HepG2 (cell line): ENCODE measurements around the gene ADCYAP1R1. TPM values are rescaled to one million over a fixed set of nuclear protein-coding genes. Genes with fewer than 3 reads are reported as not detected.

Source experiments
- HMG20A ChIP-seq: IDR thresholded peaks from 2 replicates; pipeline ENCODE4 v1.6.1; 2016; ENCODE audit warnings: borderline replicate concordance
- HMGXB4 ChIP-seq, 2 experiments: sonication (generic) in 1 of 2; formaldehyde crosslinking in 1 of 2; IDR thresholded peaks; 2 replicates each; pipeline versions ENCODE4 v1.4.0 to v1.6.1; 2018 to 2020; ENCODE audit warnings: missing genetic modification reagents in 2 of 2, borderline replicate concordance in 1 of 2, low read depth in 1 of 2, mild to moderate bottlenecking in 1 of 2, missing biosample characterization in 1 of 2
- HOMEZ ChIP-seq: IDR thresholded peaks from 2 replicates; pipeline ENCODE4 v1.6.1; 2016; ENCODE audit warnings: low read depth
- KAT8 ChIP-seq: IDR thresholded peaks from 2 replicates; pipeline ENCODE4 v1.6.1; 2016; ENCODE audit warnings: missing genetic modification reagents, missing compliant biosample characterization
- KDM5A ChIP-seq: fragments of 200-600 bp; sonication (generic); IDR thresholded peaks from 2 replicates; pipeline ENCODE4 v1.7.0; 2018; ENCODE audit warnings: antibody characterized with exemption, mild to moderate bottlenecking, low read length, borderline replicate concordance
- NFAT5 ChIP-seq: sonication (generic); formaldehyde crosslinking; IDR thresholded peaks from 2 replicates; pipeline ENCODE4 v1.4.0; 2020; ENCODE audit warnings: missing genetic modification reagents
- PCBP1 ChIP-seq: fragments of 200-400 bp; formaldehyde crosslinking; IDR thresholded peaks from 2 replicates; pipeline ENCODE4 v1.6.1; 2017; ENCODE audit warnings: mild to moderate bottlenecking, low read depth, low read length, borderline replicate concordance
- TERF1 ChIP-seq: sonication (generic); formaldehyde crosslinking; IDR thresholded peaks from 2 replicates; pipeline ENCODE4 v1.8.0; 2022; ENCODE audit warnings: mild to moderate bottlenecking, missing genetic modification reagents, moderate library complexity
- ZFP91 ChIP-seq: sonication (generic); formaldehyde crosslinking; IDR thresholded peaks from 2 replicates; pipeline ENCODE4 v1.9.0; 2022; ENCODE audit warnings: missing genetic modification reagents, mild to moderate bottlenecking, borderline replicate concordance
- ZNF614 ChIP-seq: IDR thresholded peaks from 2 replicates; pipeline ENCODE4 v1.6.1; 2018; ENCODE audit warnings: missing biosample characterization, missing genetic modification reagents, inconsistent platforms, borderline replicate concordance
- ZNF749 ChIP-seq: sonication (generic); formaldehyde crosslinking; IDR thresholded peaks from 2 replicates; pipeline ENCODE4 v1.8.0; 2022; ENCODE audit warnings: mild to moderate bottlenecking, missing genetic modification reagents, moderate library complexity, borderline replicate concordance
- ZXDC ChIP-seq: sonication (generic); formaldehyde crosslinking; IDR thresholded peaks from 2 replicates; pipeline ENCODE4 v1.5.0; 2020; ENCODE audit warnings: mild to moderate bottlenecking, missing genetic modification reagents
- polyA plus RNA-seq, 8 experiments: library from polyadenylated mRNA; depleted of rRNA in 3 of 8; stranded (reverse) in 7 of 8; unstranded in 1 of 8; fragments of >200 nt; fragmentation: Illumina TruSeq in 4 of 8; extraction: Trizol in 4 of 8; gene quantifications; 2 replicates each; pipeline versions ENCODE4 v1.2.1 to v1.2.3, GENCODE V29; 2011 to 2016; ENCODE audit warnings: low read depth in 4 of 8, missing spikeins in 1 of 8, mixed read lengths in 1 of 8; ENCODE audit not compliant: insufficient read depth in 1 of 8
- total RNA-seq, 5 experiments: library from RNA; depleted of rRNA; stranded (reverse); fragments of >200 nt; fragmentation: Illumina TruSeq; extraction: Trizol; gene quantifications; 2 replicates each; pipeline ENCODE4 v1.2.3, GENCODE V29; 2016; ENCODE audit warnings: low read depth in 1 of 5

Gene ADCYAP1R1
- total and polyA plus RNA-seq, 2 of the 13 experiments (the other 11 are each of a cell fraction or from before 2014, with no cell fraction given): not detected

- no peak for TF ChIP-seq NFAT5 (CRISPR knock-in tag)
- no peak for TF ChIP-seq ZXDC (CRISPR knock-in tag)
- no peak for TF ChIP-seq ZFP91 (CRISPR knock-in tag)
- TF ChIP-seq HOMEZ: no peak
- no peak for TF ChIP-seq TERF1 (CRISPR knock-in tag)
- no peak for TF ChIP-seq ZNF749 (CRISPR knock-in tag)
- no peak for TF ChIP-seq HMGXB4 (CRISPR knock-in tag; IDR thresholded peaks at IDR 0.05; ENCODE audit: borderline replicate concordance in 1 of 2, low read depth in 1 of 2)
- no peak for TF ChIP-seq KAT8
- no peak for TF ChIP-seq ZNF614 (CRISPR knock-in tag)
- TF ChIP-seq HMG20A (CRISPR knock-in tag): no peak
- TF ChIP-seq KDM5A: no peak
- no peak for TF ChIP-seq PCBP1
Observed at GRCh38 chr7:31046723-31047122, 5.4 kb upstream of the ADCYAP1R1 start (continued).
